HG02840 (cell line): Measurements from ENCODE around the gene SEC61G.
A peak's percentile ranks its signal among the peaks of the same experiment; 100 is the strongest.

ENCODE experiments used
- ATAC-seq: cut with Tn5 transposase; IDR thresholded peaks from one replicate; pipeline ENCODE4 v1.9.1; 2021; ENCODE audit warnings: mild to moderate bottlenecking, moderate library complexity, moderate number of reproducible peaks; ENCODE audit not compliant: unreplicated experiment, low FRiP score

The SEC61G gene

DNA sequence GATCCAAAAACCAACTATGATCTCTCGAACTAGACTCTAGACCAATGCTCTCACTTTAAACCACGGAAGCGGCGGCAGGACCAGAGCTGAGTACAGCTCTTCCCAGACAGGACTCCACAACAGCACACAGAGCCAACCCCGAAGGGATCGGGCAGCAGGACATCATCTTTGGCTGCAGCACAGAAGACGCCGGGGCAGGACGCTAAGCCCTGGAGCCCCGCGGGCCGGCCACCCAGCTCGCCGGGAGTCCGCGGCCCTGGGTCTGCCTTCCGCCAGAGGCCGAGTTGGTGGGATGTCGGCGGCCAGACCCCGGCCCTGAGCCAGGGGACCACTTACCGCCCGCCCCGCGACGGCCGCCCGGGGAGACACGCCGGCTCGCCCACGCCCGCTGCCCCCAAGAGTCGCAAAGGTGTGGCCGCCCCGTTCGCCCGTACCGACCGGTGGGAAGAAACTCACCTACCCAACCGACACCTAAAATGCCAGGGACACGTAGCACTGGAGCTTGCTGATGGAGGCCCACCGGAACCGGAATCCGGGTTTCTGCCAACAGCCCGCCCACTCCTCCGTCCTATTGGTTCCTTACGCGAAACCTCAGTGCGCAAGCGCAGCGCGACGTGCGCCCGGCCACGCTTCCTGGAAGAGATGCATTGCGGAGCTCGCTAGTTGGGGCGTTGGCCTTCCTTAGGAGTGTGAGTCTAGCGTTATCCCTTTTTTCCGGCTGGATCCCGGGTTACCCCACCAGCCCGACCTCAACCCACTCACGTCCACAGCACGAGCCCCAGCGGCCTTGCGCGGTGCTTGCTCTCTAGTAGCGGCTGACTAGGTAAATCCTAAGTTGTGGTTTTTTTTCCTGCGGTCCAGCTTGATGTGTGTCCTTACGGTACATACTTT is at the start of gene SEC61G:
Gene SEC61G, minus strand, starts transcription at position 510 of the 891 bp plus-strand sequence. CDS start 1,623 bp downstream, outside the sequence.
- ATAC-seq: peak; percentile 95

DNA sequence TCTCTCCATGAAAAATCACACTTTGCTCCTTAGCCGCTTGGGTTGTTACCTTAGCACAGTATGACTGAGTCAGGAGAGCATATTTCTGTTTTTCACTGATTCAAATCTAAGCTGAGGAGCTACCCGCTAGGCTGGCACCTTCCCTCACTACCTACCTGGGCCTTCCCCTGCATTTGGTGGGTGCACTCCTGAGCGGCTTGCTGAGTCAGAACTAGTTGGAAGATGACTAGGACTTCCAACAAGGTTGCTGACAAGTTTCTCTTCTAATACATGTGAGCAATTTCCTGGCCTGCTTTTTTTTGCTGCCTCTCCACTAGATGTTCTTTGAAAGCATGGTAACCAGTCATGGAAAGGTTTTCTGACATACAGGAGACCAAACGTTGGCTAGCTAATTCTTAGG is 43.8 kb upstream of the SEC61G start:
- ATAC-seq: no peak

DNA sequence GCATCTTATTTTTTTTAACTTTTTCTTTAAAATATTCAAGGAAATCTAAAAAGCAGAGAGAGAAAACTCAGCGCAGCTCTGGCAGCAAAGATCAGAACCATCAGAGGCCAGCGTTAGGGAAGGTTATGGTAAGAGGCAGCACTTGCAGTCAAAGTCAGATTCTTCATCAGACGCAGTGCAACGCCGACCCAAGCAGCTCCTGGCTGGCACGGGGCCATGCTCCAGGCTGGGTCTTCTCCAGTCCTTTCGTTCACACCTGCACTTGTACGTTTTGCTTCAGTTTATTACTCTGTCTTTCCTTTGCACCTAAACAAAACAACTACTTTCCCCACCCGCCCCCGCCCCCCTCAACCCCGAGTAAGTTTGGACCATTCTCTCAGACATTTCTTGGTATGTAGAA is 43.1 kb upstream of the SEC61G start:
- no peak for ATAC-seq

DNA sequence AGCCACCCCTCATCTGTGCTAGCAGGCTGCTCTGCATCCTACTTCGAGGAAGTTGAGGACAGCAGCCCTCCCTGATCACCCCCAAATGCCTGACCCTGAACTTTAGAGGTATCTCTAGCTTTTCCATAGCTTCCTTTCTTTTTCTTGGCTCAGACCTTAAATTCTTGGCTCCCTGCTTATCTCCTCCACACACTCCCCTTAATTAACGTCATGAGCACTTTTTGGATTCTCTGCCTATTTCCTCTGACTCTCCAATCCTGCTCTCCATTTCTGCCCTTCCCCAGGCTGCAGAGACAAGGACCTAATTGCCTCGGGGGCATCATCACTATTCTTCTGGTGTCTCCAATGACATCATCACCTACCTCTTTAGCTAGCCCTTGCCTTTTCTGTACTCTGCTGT is 40.8 kb upstream of the SEC61G start:
- no peak for ATAC-seq

DNA sequence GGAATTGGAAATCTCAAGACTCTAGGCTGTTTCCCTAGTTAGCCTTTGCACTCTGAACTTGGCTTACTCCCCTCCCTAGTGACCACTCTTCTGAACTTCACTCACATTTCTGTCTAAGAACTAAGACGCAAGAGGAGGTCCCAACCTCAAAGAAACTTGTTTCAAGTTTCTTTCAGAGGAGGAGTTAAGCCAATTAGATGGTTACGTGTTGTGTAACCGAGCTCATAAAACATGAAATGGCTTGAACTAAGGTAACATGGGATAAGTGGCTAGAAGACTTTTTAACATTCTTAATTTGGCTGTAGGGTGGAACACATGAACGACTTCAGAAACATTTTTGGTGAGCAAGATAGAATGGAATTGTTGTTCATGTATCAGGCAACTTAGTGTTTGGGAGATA is 39.5 kb upstream of the SEC61G start:
- no peak for ATAC-seq

DNA sequence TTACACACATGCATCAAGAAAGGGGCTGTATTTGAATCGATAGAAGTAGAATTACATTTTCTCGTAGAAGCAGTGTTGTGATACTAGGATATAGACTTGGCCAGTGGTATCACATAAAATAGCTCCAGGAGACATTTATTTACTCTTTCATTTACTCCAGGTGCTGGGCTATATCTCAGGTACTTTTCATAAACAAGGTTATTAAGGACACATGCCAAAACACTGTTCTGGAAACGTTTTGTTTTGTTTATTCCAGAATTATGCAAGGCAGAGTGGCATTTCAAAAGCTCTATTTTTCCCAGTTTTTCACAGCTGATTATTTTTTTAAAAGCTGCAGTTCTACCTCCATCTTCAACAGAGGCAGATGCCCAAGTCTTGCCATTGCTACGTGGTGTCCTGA is 37.8 kb upstream of the SEC61G start:
- no peak for ATAC-seq

DNA sequence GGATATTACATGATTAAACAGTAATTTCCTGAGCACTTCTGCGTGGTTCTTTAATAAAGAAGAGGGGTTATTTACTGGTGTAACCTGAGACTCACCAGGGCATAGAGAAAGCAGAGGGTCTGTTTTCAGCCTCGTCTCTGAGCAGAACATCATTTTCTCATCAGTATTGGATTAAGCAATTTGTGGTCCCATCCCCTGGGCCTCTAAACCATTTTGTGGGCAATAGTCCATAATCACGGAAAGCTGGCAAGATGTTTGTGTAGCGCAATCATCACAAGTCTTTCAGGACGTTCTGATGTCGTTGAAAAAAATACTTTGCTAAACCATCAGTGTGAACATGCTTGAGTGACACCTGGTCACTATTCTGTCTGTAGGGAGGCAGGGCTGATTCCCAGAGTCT is 37.1 kb upstream of the SEC61G start:
- no peak for ATAC-seq

DNA sequence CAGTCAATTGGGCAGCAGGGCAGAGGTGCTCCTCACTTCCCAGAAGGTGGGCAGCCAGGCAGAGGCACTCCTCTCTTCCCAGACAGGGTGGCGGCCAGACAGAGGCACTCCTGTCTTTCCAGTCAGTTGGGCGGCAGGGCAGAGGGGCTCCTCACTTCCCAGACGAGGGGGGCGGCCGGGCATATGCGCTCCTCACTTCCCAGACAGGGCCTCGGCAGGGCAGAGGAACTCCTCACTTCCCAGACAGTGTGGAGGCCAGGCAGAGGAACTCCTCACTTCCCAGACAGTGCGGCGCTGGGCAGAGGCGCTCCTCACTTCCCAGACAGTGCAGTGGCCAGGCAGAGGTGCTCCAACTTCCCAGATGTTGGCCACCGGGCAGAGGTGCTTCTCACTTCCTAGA is 33.4 kb upstream of the SEC61G start:
- no peak for ATAC-seq

DNA sequence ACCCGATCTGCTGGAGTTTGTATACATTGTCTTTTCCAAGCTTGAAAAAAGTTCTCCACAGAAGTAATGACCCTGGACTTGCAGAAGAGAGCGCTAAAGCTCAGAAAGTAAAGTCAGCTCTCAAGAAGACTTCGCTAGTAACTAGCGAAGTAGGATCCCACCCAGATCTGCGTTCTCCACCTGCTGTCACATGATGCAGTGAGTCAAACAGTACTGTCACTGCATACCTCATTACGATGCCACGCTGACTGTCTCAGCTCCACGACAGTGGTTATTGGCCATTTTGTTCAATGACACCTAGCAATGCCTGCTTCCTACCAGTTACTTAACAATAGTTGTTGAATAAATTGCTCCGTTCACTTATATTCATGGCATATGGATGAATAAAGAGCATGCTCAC is 29.7 kb upstream of the SEC61G start:
- no peak for ATAC-seq

DNA sequence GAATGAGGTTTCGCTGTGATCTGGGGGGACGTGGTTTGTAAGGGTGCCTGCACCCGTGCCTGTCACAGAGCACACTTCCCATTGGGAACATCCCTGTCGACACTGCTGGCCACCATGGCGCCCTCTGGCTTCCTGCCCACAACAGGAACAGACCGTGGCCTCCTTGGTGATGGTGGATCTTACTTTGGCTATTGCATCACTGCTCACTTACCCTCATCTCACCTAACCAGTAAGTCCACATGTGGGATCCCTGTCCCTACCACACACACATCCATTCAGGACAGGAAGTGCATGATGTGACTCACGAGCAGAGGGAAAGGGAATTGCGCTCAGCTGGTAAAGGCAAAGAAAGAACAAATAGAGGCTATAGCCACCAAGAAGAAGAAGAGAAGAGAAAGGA is 26.2 kb upstream of the SEC61G start:
- ATAC-seq: no peak

DNA sequence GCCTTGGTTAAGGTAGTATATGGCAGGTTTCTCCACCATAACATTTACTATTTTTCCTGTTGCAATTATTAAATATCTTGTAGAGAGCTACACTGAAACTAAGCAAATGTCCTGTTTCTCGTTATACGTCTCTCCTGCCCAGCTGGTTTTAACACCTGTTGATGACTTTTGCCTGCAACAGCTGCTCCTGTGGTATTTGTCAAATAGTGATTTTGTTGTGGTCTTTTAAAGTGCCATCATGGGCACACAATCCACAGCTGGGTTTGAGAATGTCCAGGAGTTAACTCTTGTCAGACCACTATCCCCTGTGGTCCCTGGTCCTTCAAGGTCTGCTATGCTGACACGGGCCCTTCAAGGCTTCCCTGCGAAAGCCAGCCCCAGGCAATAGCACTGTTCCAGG is 24.9 kb upstream of the SEC61G start:
- no peak for ATAC-seq

DNA sequence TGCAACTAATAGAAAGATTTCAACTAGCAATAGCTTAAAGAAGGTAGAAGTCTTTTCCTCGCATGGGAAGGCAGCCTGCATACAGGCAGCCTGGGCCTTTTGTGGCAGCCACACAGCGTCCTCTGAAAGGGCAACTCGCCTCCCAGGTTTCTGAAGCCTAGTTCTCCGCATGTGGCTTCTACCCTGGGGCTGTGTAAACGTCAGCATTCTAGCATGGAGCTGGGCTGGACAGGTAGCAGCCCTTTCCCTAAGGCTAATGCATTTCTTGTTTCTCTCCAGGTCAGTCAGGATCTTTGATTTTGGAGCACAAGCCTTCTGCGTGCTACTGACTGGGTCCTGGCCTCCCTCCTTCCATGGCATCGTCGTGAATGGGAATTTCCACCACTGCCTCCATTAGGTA is 23.8 kb upstream of the SEC61G start:
- no peak for ATAC-seq

DNA sequence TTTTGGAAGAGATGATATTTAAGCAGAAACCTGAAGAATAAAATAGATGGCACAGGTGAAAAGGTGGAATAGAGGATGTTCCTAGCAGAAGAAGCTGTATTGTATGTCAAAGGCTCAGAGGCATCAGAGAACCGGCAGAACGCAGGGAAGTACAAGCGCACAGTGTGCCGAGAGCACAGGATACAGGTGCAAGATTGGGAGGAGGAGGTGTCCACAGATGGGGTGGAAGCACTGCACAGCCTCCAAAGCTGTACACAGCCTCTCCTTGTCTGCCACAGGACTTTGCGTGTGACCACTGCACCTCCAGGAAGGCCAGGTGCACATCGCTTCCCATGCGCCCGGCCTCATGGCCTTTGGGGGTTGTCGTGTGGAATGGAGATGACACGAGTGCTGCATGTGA is 23.3 kb upstream of the SEC61G start:
- no peak for ATAC-seq

DNA sequence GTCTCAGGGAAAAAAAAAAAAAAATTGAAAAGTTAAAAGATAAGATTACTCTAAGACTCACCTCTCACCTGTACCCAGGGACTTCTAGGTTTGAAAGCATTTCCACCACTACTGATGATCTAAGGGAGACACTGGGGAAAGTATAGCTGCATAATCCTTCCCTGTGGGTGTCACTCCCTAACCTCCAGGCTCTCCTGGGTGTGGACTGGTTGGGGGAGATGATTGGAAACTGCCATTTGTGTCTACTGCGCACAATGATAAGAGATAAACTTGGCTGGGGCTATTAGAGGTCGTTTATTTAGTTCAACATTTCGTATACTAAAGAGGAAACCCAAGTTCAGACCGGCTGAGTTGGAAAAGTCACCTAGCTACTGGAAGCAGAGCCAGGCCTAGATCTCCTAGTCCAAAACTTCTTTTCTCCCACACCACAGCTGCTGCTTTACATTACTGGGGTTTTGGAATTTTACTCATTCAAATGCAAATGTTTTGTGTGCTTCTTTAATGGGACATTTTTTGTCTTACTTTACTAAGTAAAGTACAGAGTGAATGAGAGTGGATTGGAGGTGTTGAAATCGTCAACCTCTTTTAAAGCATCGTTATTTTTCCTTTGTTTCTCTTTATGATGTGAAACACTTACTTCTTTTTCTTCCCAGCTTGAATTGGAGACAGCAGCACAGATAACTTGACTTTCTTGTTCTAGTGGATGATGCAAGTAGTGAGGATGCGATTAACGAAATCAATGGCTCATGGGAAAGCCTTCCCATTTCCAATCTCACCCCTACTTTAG is 22.3 kb upstream of the SEC61G start:
- ATAC-seq: no peak

DNA sequence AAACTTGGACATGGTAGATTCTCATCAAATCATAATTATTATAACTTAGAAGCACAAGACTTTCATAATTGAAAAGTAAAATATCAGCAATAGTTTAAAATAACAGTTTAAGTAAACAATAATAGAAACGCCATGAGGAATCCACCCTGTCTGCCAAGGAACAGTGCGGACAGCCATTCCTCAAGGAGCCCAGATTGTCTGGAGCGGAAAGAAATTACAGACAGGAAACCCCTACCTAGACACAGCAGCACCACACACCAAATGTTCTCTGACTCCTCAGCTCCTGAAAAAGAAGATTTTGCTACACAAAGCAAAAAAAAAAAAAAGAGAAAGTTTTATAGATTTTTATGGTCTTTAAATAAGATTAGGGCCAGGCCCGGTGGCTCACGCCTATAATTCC is 21.5 kb upstream of the SEC61G start:
- ATAC-seq: no peak

DNA sequence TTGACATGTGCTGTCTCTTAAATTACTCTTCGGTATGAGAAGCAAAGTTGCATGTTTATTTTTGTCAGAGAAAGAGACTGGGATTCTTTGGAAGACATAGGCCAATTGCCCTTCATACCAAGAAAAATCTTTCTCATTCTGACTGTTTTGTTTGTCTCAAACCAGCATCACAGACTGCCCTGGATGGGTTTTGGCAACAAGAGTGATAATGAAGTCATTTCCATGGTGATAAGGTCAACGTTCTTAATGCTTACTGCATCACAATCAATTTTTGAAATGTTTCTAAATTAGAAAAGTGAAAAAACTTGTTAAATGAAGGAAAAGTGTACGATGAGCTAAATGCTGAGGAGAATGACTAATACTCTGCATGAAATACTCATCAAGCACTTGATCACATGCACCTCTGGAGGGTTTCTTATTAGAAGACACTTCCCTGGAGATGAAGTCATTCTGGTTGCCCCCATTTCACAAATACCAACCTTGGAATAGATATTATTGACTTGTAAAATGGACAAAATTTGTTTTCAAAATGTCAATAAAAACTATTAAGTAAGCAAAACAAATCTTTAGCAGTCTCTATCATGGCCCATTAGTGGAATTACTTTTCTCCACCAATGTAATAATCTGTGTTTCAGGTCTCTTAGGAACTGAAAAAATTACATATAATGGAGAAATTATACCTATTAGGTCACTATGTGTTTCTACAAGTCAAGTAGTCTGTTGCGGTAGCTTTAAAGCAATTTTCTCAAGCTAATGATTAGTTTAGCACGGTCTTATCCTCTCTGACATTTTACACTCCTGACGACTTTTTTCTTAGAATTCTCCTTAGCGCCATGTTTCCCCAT is 19.9 kb upstream of the SEC61G start:
- ATAC-seq: no peak

DNA sequence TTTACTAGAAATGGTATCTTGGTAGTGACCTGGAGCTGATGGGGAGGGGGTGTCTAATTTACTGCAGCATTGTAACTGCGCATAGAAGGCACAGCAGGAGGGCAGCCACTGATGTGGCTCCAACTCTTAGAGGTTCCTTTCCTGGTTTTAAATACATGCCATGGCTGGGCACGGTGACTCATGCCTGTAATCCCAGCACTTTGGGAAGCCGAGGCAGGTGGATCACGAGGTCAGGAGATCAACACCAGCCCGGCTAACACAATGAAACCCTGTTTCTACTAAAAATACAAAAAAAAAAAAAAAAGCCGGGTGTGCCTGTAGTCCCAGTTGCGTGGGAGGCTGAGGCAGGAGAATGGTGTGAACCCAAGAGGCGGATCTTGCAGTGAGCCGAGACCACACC is 19.2 kb upstream of the SEC61G start:
- ATAC-seq: no peak

DNA sequence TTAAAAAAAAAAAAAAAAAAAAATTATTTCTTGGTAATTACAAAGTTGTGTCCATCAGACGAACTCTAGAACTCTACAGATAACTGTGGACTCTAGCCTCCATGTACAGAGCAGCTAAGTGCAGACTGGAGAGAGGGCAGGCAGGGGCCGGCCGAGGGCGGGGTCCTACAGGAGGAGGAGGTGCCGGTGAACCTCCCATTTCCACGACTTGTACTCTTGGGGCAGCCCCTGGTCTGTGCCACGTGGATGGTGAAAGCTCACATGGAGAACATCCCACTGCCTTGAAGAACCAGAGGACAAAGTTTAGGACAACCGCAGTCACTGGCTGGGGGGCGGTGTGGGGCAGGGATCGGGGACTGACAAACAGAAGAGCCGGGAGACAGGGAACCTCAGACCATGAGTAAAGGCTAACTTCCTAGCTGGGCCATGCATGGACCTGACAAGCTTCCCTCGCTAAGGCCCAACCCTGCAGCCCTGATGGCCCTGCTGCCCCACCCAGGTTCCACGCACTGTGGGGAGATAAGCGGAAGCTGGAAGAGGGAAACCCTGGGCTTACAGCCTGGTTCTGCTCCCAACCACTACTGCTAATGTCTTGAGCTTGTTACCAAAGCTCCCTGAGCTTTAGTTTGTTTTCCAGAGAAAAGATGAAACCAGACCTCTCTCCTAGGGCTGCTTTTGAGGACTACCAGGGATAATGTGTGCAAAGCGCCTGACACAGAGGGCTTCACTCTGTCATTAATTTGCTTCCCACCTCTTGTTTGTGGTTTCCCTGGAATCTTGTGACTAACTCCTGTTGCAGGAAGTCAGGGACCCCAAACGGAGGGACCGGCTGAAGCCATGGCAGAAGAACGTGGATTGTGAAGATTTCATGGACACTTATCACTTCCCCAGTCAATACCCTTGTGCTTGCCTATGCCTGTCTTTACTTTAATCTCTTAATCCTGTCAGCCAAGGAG is 16.1 kb upstream of the SEC61G start:
- no peak for ATAC-seq

DNA sequence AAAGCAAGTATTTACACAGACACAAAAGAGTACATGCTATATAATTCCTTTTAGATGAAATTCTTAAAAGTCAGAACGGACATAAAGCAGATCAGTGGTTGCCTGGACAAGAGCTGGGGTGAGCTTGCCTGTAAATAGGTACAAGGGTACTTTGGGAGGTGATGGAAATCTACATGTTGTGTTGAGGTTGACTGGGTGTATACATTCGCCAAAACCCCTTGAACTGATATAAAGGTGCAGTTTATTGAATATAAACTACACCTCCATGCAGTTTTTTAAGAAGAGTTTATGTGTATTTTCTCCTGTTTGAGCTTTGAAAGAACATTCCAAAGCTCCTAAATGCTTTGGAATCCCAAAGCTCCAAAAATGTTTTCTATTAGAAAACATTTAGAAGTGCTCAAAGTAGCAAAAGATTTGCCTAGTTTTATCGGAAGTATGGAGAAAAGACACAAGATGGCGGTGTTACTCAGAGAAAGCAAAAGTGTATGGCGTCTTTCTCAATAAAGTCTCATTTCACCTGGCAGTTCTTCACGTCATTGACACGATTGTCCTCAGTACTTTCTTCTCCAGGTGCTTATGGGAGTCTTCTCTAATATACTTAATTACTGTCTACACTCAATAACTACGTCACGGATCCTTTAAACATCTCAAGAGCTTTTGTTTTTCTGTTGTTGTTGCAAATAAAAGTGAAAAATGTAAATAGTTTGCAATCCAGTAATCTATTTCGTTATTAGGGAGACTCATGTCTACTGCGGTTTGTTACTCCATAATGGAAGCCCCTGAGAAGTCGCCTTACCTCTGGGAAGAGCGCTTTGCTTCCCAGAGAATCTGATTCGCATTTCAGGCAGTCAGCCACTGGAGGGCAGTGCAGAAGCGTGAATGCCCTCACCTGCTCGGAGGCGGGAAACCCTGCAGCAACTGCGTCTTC is 14.7 kb upstream of the SEC61G start:
- peak; percentile 83 for ATAC-seq
